ENCODE results near the gene AFAP1. TPM values are rescaled to one million over a fixed set of nuclear protein-coding genes. Genes with fewer than 3 reads are reported as not detected.

AFAP1 gene
- total and polyA plus RNA-seq, 2 experiments from 2014 or later = 10.5 to 31.9 TPM

GRCh38 chr4:7837597-7838135 lies 102.0 kb downstream of the AFAP1 start:
- peaks cover 2% of the 10 kb centered on the region for H3K36me3 ChIP-seq
- H3K9me3 ChIP-seq (ENCODE audit: low read depth) = no peaks in the 10 kb centered on the region
- no peak overlapping the region for H3K4me3 ChIP-seq
- no peaks in the 10 kb centered on the region for H3K27me3 ChIP-seq
- no peak for DNase-seq (ENCODE audit: low read depth in 1 of 2, low spot score in 1 of 2)
- no peak overlapping the region for H3K27ac ChIP-seq
- TF ChIP-seq, protein P1, sequence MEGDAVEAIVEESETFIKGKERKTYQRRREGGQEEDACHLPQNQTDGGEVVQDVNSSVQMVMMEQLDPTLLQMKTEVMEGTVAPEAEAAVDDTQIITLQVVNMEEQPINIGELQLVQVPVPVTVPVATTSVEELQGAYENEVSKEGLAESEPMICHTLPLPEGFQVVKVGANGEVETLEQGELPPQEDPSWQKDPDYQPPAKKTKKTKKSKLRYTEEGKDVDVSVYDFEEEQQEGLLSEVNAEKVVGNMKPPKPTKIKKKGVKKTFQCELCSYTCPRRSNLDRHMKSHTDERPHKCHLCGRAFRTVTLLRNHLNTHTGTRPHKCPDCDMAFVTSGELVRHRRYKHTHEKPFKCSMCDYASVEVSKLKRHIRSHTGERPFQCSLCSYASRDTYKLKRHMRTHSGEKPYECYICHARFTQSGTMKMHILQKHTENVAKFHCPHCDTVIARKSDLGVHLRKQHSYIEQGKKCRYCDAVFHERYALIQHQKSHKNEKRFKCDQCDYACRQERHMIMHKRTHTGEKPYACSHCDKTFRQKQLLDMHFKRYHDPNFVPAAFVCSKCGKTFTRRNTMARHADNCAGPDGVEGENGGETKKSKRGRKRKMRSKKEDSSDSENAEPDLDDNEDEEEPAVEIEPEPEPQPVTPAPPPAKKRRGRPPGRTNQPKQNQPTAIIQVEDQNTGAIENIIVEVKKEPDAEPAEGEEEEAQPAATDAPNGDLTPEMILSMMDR (IDR thresholded peaks at IDR 0.05; ENCODE audit: low read depth, low read length) = no peak
- no peaks in the 10 kb centered on the region for H3K4me1 ChIP-seq (ENCODE audit: low read depth)

DNA sequence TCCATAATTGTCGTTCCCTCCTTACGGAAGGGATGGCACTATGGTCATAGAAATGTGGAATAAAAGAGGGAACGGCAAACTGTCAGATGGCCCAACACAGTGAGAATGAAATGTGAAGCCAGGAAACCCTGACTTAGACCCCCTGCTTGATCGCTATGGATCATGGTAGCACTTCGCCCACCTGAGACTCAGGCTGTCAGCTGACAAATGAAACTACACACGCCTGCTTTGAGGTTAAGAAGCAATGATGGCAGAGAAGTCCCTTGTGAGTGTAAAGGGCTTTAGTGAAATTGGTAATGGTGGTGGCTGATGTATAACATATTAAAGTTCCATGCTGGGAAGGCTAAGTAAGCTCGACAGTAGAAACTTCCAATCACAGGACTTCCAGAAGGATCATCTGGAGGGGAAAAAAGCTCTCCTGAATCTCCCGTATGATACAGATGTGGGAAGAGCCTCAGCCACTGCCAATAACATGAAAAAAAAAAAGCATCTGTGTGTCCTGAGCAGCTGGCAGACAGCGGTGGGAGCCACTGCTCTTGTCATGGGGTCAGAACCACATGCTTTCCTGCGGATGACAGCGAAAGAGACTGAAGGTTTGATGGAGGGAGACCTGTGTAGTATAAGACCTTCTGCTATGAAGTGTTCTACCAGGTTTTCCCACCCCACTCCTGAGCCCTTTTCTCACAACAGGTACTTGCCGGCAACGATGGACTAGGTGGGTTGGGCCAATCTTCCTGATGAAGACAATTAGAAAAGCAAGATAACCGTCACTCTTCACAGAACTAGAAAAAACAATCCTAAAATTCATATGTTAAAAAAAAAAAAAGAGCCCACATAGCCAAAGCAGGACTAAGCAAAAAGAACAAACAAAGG lies 107.6 kb downstream of the AFAP1 start:
- no peak overlapping the region for H3K4me3 ChIP-seq
- no peak for DNase-seq (ENCODE audit: low read depth in 1 of 2, low spot score in 1 of 2)
- TF ChIP-seq, protein P1 (IDR thresholded peaks at IDR 0.05; ENCODE audit: low read depth, low read length) = no peak
- peaks cover 24% of the 10 kb centered on the region for H3K4me1 ChIP-seq (ENCODE audit: low read depth)
- H3K27me3 ChIP-seq = no peaks in the 10 kb centered on the region
- H3K9me3 ChIP-seq (ENCODE audit: low read depth) = no peaks in the 10 kb centered on the region
- H3K27ac ChIP-seq = peak overlapping the region; percentile 56
- peaks cover 2% of the 10 kb centered on the region for H3K36me3 ChIP-seq

DNA sequence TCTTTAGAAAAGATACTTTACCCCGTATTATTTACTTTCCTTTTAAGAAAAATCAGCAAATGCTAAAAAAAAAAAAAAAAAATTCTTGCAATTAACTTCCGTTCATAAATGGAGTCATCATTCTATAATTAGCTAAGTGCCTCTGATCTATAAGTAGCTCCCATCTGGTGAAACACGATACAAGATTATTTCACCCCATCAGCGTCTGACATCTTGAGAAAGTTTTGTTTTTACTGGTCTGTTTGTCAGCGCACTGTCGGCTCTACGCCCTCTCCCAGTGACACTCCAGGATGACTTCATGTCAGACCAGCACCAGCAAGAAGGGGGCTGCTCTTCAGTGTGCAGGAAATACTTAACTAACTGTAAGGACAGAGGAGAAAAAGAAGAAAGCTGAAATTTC lies 108.3 kb downstream of the AFAP1 start:
- H3K27ac ChIP-seq = peak overlapping the region; percentile 56

GRCh38 chr4:7830747-7831146 lies 108.9 kb downstream of the AFAP1 start:
- no peaks in the 10 kb centered on the region for H3K27me3 ChIP-seq
- peak overlapping the region; percentile 32 for H3K27ac ChIP-seq
- H3K36me3 ChIP-seq = no peaks in the 10 kb centered on the region
- H3K4me1 ChIP-seq (ENCODE audit: low read depth) = peaks cover 24% of the 10 kb centered on the region
- TF ChIP-seq, protein P1 (IDR thresholded peaks at IDR 0.05; ENCODE audit: low read depth, low read length) = no peak
- no peak for DNase-seq (ENCODE audit: low read depth in 1 of 2, low spot score in 1 of 2)
- H3K9me3 ChIP-seq (ENCODE audit: low read depth) = no peaks in the 10 kb centered on the region
- H3K4me3 ChIP-seq = no peak overlapping the region

More for the DNA sequence above, 108.3 kb downstream of the AFAP1 start:
- no peaks in the 10 kb centered on the region for H3K9me3 ChIP-seq (ENCODE audit: low read depth)
- H3K4me1 ChIP-seq (ENCODE audit: low read depth) = peaks cover 24% of the 10 kb centered on the region
- DNase-seq (ENCODE audit: low read depth in 1 of 2, low spot score in 1 of 2) = peak in 1 of 2 donors; percentile 70
- TF ChIP-seq, protein P1 (IDR thresholded peaks at IDR 0.05; ENCODE audit: low read depth, low read length) = no peak
- no peak overlapping the region for H3K4me3 ChIP-seq
- H3K27me3 ChIP-seq = no peaks in the 10 kb centered on the region
- no peaks in the 10 kb centered on the region for H3K36me3 ChIP-seq

- no peaks in the 10 kb centered on the region for H3K9me3 ChIP-seq (ENCODE audit: low read depth)
- no peaks in the 10 kb centered on the region for H3K36me3 ChIP-seq
- TF ChIP-seq, protein P1 (IDR thresholded peaks at IDR 0.05; ENCODE audit: low read depth, low read length) = no peak
- H3K4me3 ChIP-seq = no peak overlapping the region
- no peak for DNase-seq (ENCODE audit: low read depth in 1 of 2, low spot score in 1 of 2)
- no peaks in the 10 kb centered on the region for H3K27me3 ChIP-seq
- no peak overlapping the region for H3K27ac ChIP-seq
- peaks cover 24% of the 10 kb centered on the region for H3K4me1 ChIP-seq (ENCODE audit: low read depth)
Measured at GRCh38 chr4:7829652-7830580, 109.7 kb downstream of the AFAP1 start.

Measured in cardiac muscle cell (in vitro differentiated cells and primary cell).